Measurements from ENCODE around the gene MYH7.
"Not testable (repeated sequence)": the region's sequence is repeated elsewhere in the genome, so short reads cannot be mapped to it uniquely, and the experiment has no call there.

Gene MYH7

GRCh38 chr14:23406725-23407355 lies 28.6 kb downstream of the MYH7 start:
- no peak for DNase-seq

- no peak for DNase-seq
These were observed 29.2 kb downstream of the MYH7 start for GRCh38 chr14:23406244-23406643.

GRCh38 chr14:23405516-23406025 lies 29.9 kb downstream of the MYH7 start:
- no peak for DNase-seq

GRCh38 chr14:23405096-23405495 lies 30.4 kb downstream of the MYH7 start:
- DNase-seq: no peak

- DNase-seq: no peak
These were observed 31.0 kb downstream of the MYH7 start for GRCh38 chr14:23404331-23404900.

GRCh38 chr14:23403908-23404307 lies 31.6 kb downstream of the MYH7 start:
- DNase-seq: no peak

GRCh38 chr14:23403139-23403438 lies 32.4 kb downstream of the MYH7 start:
- DNase-seq: no peak

- no peak for DNase-seq
These were observed 32.9 kb downstream of the MYH7 start for GRCh38 chr14:23402296-23403138.

GRCh38 chr14:23401291-23401690 lies 34.2 kb downstream of the MYH7 start:
- no peak for DNase-seq

- DNase-seq: not testable (repeated sequence)
These were observed 34.8 kb downstream of the MYH7 start for GRCh38 chr14:23400496-23401149.

GRCh38 chr14:23399591-23399990 lies 35.9 kb downstream of the MYH7 start:
- no peak for DNase-seq

- DNase-seq: no peak
These were observed 36.3 kb downstream of the MYH7 start for GRCh38 chr14:23399136-23399535.

- DNase-seq: no peak
These were observed 37.1 kb downstream of the MYH7 start for GRCh38 chr14:23398348-23398747.

- DNase-seq: no peak
These were observed 38.6 kb downstream of the MYH7 start for GRCh38 chr14:23396781-23397407.

- DNase-seq: no peak
These were observed 39.3 kb downstream of the MYH7 start for GRCh38 chr14:23396126-23396525.

GRCh38 chr14:23392613-23393012 lies 42.8 kb downstream of the MYH7 start:
- no peak for DNase-seq

- DNase-seq: not testable (repeated sequence)
These were observed 45.6 kb downstream of the MYH7 start for GRCh38 chr14:23389871-23390270.

GRCh38 chr14:23389396-23389795 lies 46.1 kb downstream of the MYH7 start:
- DNase-seq: no peak

GRCh38 chr14:23388996-23389395 lies 46.5 kb downstream of the MYH7 start:
- DNase-seq: no peak

- DNase-seq: no peak
These were observed 47.3 kb downstream of the MYH7 start for GRCh38 chr14:23387916-23388882.

GRCh38 chr14:23386999-23387398 lies 48.5 kb downstream of the MYH7 start:
- no peak for DNase-seq

GRCh38 chr14:23386266-23386657 lies 49.2 kb downstream of the MYH7 start:
- not testable (repeated sequence) for DNase-seq
